Measurements from ENCODE around the gene E4F1. TPM values are rescaled to one million over a fixed set of nuclear protein-coding genes. Genes with fewer than 3 reads are reported as not detected.
A peak's percentile ranks its signal among the peaks of the same experiment; 100 is the strongest.

E4F1 gene
- total and polyA plus RNA-seq, 2 experiments from 2014 or later, result 15.5 to 19.7 TPM

- DNase-seq (ENCODE audit: low spot score), result no peak
- H3K27me3 ChIP-seq, result no peaks in the 10 kb centered on the region
- peaks cover 12% of the 10 kb centered on the region for H3K79me2 ChIP-seq
- no peaks in the 10 kb centered on the region for H4K20me1 ChIP-seq (ENCODE audit: insufficient read depth, poor library complexity, severe bottlenecking)
- no peak for TF ChIP-seq CTCF (IDR thresholded peaks at IDR 0.05; ENCODE audit: poor library complexity)
- TF ChIP-seq EZH2phosphoT487 (IDR thresholded peaks at IDR 0.05; ENCODE audit: low read depth, severe bottlenecking, unreplicated experiment), result no peak
- no peak for TF ChIP-seq EZH2 (IDR thresholded peaks at IDR 0.05; ENCODE audit: borderline replicate concordance)
- H3K27ac ChIP-seq, result no peak overlapping the region
- no peaks in the 10 kb centered on the region for H3K9me2 ChIP-seq (replicated peaks; ENCODE audit: insufficient read depth)
- H2AFZ ChIP-seq, result no peak overlapping the region
- H3K36me3 ChIP-seq (replicated peaks; ENCODE audit: insufficient read depth, low read depth), result no peaks in the 10 kb centered on the region
- peaks cover 8% of the 10 kb centered on the region for H3K4me1 ChIP-seq (ENCODE audit: insufficient read depth)
- H3K9me3 ChIP-seq (ENCODE audit: low read depth), result no peaks in the 10 kb centered on the region
- no peak overlapping the region for H3K4me3 ChIP-seq
- H3K4me2 ChIP-seq, result peak overlapping the region; percentile 97
- WGBS (ENCODE audit: low lambda C conversion rate, missing lambda C conversion rate), result 97% methylated on average over 20 of the region's 23 CpGs
Measured at GRCh38 chr16:2206780-2207433, 16.5 kb upstream of the E4F1 start.

- Histone ChIP-seq H3K27ac (no peak overlapping the region), H3K9me2 (replicated peaks; ENCODE audit: insufficient read depth) (no peaks in the 10 kb centered on the region), H4K20me1 (ENCODE audit: insufficient read depth, poor library complexity, severe bottlenecking) (peaks cover 2% of the 10 kb centered on the region), H3K4me3 (no peak overlapping the region), H3K4me1 (ENCODE audit: insufficient read depth) (peaks cover 11% of the 10 kb centered on the region), H3K36me3 (replicated peaks; ENCODE audit: insufficient read depth, low read depth) (no peaks in the 10 kb centered on the region), H3K9me3 (ENCODE audit: low read depth) (no peaks in the 10 kb centered on the region), H3K79me2 (peaks cover 18% of the 10 kb centered on the region), H2AFZ (no peak overlapping the region), H3K27me3 (no peaks in the 10 kb centered on the region), H3K4me2 (no peak overlapping the region)
- WGBS (ENCODE audit: low lambda C conversion rate, missing lambda C conversion rate), result 94% methylated on average over 9 of the region's 9 CpGs
- DNase-seq (ENCODE audit: low spot score), result no peak
- TF ChIP-seq EZH2 (IDR thresholded peaks at IDR 0.05; ENCODE audit: borderline replicate concordance), result no peak
- no peak for TF ChIP-seq EZH2phosphoT487 (IDR thresholded peaks at IDR 0.05; ENCODE audit: low read depth, severe bottlenecking, unreplicated experiment)
- no peak for TF ChIP-seq CTCF (IDR thresholded peaks at IDR 0.05; ENCODE audit: poor library complexity)
Measured at GRCh38 chr16:2207872-2208271, 15.5 kb upstream of the E4F1 start.

- WGBS (ENCODE audit: low lambda C conversion rate, missing lambda C conversion rate), result 85% methylated on average over 7 of the region's 23 CpGs
Measured at GRCh38 chr16:2208308-2208707, 15.1 kb upstream of the E4F1 start.

More at GRCh38 chr16:2208308-2208707, 15.1 kb upstream of the E4F1 start:
- TF ChIP-seq EZH2phosphoT487 (IDR thresholded peaks at IDR 0.05; ENCODE audit: low read depth, severe bottlenecking, unreplicated experiment) (no peak), EZH2 (IDR thresholded peaks at IDR 0.05; ENCODE audit: borderline replicate concordance) (no peak), CTCF (IDR thresholded peaks at IDR 0.05; ENCODE audit: poor library complexity) (no peak)
- no peak overlapping the region for H3K27ac ChIP-seq
- peaks cover 6% of the 10 kb centered on the region for H4K20me1 ChIP-seq (ENCODE audit: insufficient read depth, poor library complexity, severe bottlenecking)
- peaks cover 23% of the 10 kb centered on the region for H3K79me2 ChIP-seq
- H3K4me2 ChIP-seq, result no peak overlapping the region
- H3K4me3 ChIP-seq, result no peak overlapping the region
- H3K9me2 ChIP-seq (replicated peaks; ENCODE audit: insufficient read depth), result no peaks in the 10 kb centered on the region
- no peaks in the 10 kb centered on the region for H3K9me3 ChIP-seq (ENCODE audit: low read depth)
- no peak overlapping the region for H2AFZ ChIP-seq
- no peak for DNase-seq (ENCODE audit: low spot score)
- H3K4me1 ChIP-seq (ENCODE audit: insufficient read depth), result peaks cover 15% of the 10 kb centered on the region
- no peaks in the 10 kb centered on the region for H3K36me3 ChIP-seq (replicated peaks; ENCODE audit: insufficient read depth, low read depth)
- H3K27me3 ChIP-seq, result no peaks in the 10 kb centered on the region
